HG03442 (cell line): ENCODE measurements around the gene LPP.

ENCODE experiments used
- ATAC-seq: cut with Tn5 transposase; IDR thresholded peaks from one replicate; pipeline ENCODE4 v1.9.1; 2021; ENCODE audit warnings: mild to moderate bottlenecking, moderate library complexity; ENCODE audit not compliant: unreplicated experiment

Gene LPP

DNA sequence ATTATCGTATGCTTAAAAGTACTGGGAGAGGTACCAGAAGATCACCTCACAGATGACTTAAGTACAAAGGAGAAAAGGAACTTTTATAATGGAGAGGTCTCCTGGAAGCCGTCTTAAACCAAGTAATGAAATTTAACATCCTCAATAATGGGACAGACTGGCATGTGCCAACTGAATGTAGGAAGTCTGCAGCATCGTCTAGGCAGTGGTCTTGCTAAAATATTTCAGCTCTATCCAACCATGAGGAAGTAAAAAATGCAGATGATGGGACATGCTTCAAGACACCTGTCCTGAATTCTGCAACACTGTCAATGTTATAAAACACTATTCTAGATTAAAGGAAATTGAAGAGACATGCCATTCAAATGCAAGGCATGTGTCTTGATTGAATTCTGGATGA lies 559.0 kb downstream of the LPP start:
- no peak for ATAC-seq

GRCh38 chr3:188719545-188719944 lies 565.6 kb downstream of the LPP start:
- ATAC-seq: no peak

DNA sequence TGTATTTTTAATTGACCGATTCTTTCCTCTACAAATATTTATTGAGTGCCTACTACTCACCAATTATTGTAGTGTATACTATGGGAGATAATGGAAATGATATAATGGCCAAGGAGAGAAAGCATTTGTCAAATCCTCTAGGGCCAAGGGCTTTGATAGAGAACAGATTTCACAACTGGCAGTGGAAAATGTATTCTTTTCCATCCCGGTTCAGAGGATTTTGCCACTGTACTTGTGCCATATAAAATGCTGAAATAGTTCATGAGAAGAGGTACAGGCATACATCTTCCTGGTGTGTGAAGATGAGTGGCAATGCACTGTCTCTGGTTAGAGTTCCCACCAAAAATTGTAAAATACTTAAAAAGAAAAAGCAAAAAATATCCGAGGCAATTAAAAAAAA lies 566.3 kb downstream of the LPP start:
- no peak for ATAC-seq

DNA sequence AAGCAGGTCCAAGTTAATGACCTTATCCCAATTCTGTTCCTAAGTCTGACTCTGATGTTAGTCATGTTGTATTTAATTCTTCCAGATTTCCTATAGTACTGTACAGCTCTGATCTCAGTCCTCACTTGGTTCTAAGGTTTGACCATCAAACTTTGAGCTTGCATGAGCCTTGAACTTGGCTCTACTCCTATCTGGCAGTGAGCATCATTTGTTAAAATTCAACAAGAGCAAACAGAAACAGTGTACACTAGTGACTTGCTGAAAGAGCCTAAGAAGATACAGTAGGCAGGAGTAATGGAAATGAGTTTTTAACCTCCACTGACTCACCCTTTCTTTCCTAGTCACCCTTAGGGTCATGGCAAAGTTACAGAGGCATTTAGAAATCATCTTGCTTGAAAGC lies 566.7 kb downstream of the LPP start:
- ATAC-seq: no peak

DNA sequence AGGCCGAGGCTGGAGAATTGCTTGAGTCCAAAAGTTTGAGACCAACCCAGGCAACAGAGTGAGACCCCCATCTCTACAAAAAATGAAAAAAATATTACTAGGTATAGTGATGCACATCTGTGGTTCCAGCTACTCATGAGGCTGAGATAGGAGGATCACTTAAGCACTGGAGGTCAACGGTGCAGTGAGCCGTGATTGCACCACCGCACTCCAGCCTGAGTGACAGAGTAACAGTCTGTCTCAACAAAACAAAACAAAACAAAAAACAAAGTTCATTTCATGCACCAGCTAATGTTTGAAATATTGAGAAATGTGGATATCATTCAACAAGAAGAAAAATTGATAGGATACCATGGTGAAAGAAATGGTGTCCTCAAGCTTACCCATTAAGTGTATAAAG lies 567.4 kb downstream of the LPP start:
- no peak for ATAC-seq

DNA sequence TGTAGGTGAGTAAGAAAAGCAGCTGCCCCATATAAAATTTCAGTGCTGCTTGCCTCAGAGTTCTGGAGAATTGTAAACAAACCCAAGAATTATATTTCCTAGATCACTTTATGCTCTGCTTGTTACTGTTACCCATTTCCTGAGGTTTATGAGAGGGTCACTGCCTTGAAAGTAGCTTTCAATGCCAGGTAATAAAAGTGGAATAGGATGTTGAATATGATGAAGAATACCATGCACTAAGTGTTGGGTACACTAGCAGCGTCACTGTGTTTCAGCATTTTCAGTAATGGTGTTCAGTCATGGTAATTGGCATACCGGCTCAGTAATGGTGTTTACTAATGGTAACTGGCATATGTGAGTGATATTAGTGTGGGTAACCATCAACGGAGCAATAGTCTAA lies 568.0 kb downstream of the LPP start:
- ATAC-seq: no peak

- ATAC-seq: no peak
These were observed 569.0 kb downstream of the LPP start for GRCh38 chr3:188722963-188723362.

- ATAC-seq: no peak
These were observed 573.1 kb downstream of the LPP start for GRCh38 chr3:188727052-188727451.

GRCh38 chr3:188728371-188728896 lies 574.5 kb downstream of the LPP start:
- no peak for ATAC-seq

DNA sequence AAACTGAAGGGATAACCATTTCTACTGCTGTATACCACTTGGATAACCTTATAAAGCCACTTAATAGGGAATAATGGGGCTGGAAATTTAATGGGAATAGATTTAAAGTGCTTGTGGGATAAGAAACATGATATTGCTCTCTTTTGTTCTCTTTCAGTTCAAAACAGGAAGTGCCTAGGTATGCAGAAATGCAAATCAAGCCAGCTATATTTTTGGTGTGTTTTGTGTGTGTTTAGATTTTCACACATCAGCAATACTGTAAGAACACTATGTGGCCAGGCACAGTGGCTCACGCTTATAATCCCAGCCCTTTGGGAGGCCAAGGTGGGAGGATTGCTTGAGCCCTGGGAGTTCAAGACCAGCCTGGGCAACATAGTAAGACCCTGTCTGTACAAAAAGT lies 575.5 kb downstream of the LPP start:
- ATAC-seq: no peak

- ATAC-seq: no peak
These were observed 580.4 kb downstream of the LPP start for GRCh38 chr3:188734395-188734794.

- no peak for ATAC-seq
These were observed 585.6 kb downstream of the LPP start for GRCh38 chr3:188739511-188739910.

DNA sequence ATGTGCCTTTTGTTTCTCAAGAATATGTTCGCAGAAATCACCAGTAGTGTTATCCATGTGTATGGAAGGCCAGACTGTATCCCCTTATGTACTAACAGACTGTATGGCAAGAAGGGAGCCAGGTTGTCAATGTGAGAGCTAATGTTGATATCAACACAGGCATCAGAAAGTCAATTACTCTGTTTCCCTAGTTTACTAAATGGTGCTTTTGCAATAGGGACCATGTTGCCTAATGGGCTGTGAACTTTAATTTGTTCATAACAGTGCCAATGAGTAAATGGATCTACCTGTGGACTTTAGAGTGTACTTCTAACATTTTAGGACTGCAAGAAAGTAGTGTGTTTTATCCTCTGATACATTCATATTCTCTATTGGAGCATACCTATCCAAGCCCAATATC lies 586.1 kb downstream of the LPP start:
- ATAC-seq: no peak

- ATAC-seq: no peak
These were observed 589.0 kb downstream of the LPP start for GRCh38 chr3:188742755-188743550.

DNA sequence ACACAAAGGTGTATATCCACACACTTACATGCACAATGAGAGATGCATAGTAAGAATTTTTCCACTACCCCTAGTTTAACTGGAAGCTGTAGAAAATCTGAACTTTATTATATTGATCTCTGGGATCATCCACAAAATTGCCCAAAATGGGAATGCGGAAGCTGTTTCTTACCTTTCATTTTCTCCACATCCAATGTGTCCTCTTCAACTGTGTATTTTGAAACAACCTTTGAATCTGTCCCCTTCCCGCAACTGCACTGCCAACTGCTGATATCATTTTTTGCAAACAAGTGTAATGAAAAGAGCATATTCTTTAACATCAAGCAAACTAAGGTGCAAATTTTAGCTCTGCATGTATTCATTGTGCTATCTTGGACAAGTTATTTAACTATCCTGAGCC lies 590.2 kb downstream of the LPP start:
- no peak for ATAC-seq

DNA sequence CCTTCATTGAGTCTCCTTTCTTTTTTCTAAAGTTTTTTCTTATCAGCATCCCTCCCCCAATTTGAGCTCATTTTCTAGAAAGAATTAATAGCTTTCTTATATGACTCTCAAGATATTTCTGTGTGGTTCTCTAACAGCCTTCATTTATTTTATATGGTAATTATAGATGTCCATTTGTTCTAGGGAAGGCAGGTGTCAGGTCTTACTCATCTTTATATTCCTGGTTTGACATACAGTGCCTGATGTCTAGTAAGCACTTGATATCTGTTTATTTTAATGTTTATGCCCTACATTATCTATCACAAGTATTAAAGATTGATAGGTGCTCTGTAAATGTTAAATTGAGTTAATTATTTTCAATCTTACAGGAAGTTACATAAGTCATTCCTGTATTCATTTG lies 591.1 kb downstream of the LPP start:
- ATAC-seq: no peak

- no peak for ATAC-seq
These were observed 592.4 kb downstream of the LPP start for GRCh38 chr3:188746291-188746783.

DNA sequence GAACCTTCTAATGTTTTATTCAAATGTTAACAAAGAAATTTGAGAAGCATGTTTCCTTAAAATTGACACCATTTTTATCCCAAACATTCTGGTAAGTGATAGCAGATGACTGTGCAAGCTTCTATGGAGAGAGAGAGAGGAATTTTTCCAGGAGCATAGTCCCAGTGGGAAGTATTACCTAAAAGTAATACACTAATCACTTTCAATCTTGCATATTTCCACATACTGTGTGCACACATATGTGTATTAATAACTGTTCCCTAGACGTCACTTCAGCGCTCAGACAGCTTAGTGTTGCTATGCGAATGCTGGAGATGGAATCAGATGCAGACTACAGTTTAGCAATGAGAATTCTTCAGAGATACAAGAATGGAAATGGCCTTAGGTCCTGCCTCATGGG lies 593.5 kb downstream of the LPP start:
- no peak for ATAC-seq

GRCh38 chr3:188749010-188749617 lies 595.2 kb downstream of the LPP start:
- ATAC-seq: no peak

DNA sequence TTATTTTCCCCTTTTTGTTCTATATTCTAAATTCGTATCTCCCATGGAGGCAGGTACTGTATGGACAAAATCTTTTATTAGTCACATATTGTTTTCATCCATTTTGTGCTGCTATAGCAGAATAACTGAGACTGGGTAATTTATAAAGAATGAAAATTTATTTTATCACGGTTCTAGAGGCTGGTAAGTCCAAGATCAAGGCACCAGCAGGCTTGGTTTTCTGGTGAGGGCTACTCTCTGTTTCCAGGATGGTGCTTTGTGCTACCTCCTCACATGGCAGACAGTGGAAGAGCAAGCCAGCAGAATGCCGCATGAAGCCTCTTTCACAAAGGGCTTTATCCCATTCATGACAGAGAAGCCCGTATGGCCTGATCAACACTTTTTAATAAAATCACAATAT lies 595.9 kb downstream of the LPP start:
- ATAC-seq: no peak

DNA sequence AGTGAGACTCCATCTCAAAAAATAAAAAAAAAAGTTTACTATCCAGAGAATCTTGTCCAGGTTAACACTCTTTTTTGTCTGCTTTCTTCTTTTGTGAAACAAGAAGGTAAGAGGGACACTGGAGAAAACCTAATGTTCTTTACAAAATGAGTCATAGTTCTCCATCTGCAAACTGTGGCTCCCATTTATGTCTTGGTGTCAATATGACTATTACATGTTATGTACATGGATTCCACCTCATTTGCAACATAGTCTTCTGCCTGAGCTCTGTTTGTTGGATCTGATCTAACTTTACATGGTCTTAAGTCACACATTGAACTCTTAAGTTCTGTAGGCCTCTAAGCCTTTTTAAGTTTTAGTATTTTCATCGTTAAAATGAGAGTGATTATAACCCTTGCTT lies 596.7 kb downstream of the LPP start:
- no peak for ATAC-seq

DNA sequence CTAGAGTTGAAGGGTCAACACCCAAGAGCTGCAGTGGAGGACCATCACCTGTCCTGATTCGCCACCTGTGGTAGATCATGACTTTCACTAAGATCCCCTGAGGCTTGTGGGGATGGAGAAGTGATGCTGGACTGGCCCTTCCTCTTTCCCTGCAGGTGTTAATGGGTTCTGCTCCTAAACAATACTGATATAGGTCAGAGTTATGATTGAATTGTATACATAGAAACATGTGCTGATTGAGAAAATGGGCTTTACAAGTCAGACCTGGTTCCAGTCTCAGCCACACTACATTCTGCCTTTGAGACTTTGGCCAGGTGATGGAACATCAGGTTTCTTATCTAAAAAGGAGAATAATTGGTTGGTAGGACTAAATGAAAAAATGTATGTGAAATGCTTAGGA lies 598.9 kb downstream of the LPP start:
- ATAC-seq: peak; percentile 15
